ENCODE results near the gene SWAP70. TPM values are rescaled to one million over a fixed set of nuclear protein-coding genes. Genes with fewer than 3 reads are reported as not detected.
A peak's percentile ranks its signal among the peaks of the same experiment; 100 is the strongest.

SWAP70 gene
- total and polyA plus RNA-seq, 10 of the 15 experiments (the other 5 are each of a cell fraction or from before 2014, with no cell fraction given): 20.6 to 62.4 (median 41.7) TPM

GRCh38 chr11:9691865-9692264 is 28.0 kb downstream of the SWAP70 start:
- H3K4me2 ChIP-seq (ENCODE audit: control insufficient read depth, insufficient read depth): peak overlapping the region; percentile 41; the same call in 1 of the 2 replicates
- ChIA-PET RAD21 (ENCODE audit: unreplicated experiment) (interaction anchor here (0.6 to 2.7 kb wide), 12 partner anchors 8 to 526 kb away, joined by 3 to 12 read pairs (median 4); partner anchors contain the start of gene SWAP70), SMC1A (ENCODE audit: uncharacterized antibody, unreplicated experiment) (interaction anchor here (0.6 to 5.5 kb wide), 19 partner anchors 8 to 90 kb away, joined by 3 to 52 read pairs (median 4); no protein-coding TSS in a partner anchor), POLR2A (interaction anchor here (1.0 to 1.4 kb wide), 3 partner anchors 11 to 19 kb away, joined by 3 to 4 read pairs (median 4); no protein-coding TSS in a partner anchor), CTCF (interaction anchor here (0.8 to 5.4 kb wide), 11 partner anchors 9 to 119 kb away, joined by 3 to 26 read pairs (median 3); partner anchors contain the start of gene WEE1)
- no peaks in the 10 kb centered on the region; the same call in 2 of the 3 replicates for H3K9me3 ChIP-seq (replicated peaks; ENCODE audit: control insufficient read depth, insufficient read depth, low read length)
- H4K20me1 ChIP-seq (ENCODE audit: control insufficient read depth, insufficient read depth): no peaks in the 10 kb centered on the region
- in situ Hi-C loops (cut with MboI) (no loop called here), intact Hi-C loops (cut with micrococcal nuclease; ENCODE audit: unreplicated experiment) (loop anchor here (5.0 kb wide), 1 partner anchor 80 kb away; no protein-coding TSS in a partner anchor)
- no peaks in the 10 kb centered on the region for H3K27me3 ChIP-seq (replicated peaks in 1 of 2; ENCODE audit: control insufficient read depth in 2 of 2, insufficient read depth in 2 of 2, low read length in 1 of 2)
- DNase-seq (ENCODE audit: low read depth, low spot score) (no peak), ATAC-seq (peak; percentile 11; the same call in 1 of the 3 replicates), FAIRE-seq (no peak)
- peak overlapping the region; percentile 66; the same call in 1 of the 2 replicates for H3K27ac ChIP-seq (ENCODE audit: control insufficient read depth, insufficient read depth)
- peak; percentile 18; the same call in 1 of the 2 replicates for TF ChIP-seq MTA2 (IDR thresholded peaks at IDR 0.05; ENCODE audit: low read depth)
- TF ChIP-seq ATF3 (IDR thresholded peaks at IDR 0.05; ENCODE audit: borderline replicate concordance, extremely low read depth, low read depth, low read length): no peak
- peaks cover 46% of the 10 kb centered on the region for H3K4me1 ChIP-seq (ENCODE audit: control insufficient read depth, insufficient read depth, low read length)
- no TSS peak for BruUV-seq (replicated peaks)
- H3K9ac ChIP-seq (ENCODE audit: control insufficient read depth, insufficient read depth, low read length): no peak overlapping the region
- no peak overlapping the region for H3K4me3 ChIP-seq
- peaks cover 73% of the 10 kb centered on the region for H3K79me2 ChIP-seq (ENCODE audit: control insufficient read depth, insufficient read depth, low read length)
- H2AFZ ChIP-seq (ENCODE audit: control insufficient read depth, low read depth, low read length): no peak overlapping the region
- H3K36me3 ChIP-seq (ENCODE audit: control insufficient read depth in 2 of 2, insufficient read depth in 2 of 2, low read length in 1 of 2): peaks cover 0 to 16% of the 10 kb centered on the region in 2 experiments; a peak in 2 of 4 replicates

GRCh38 chr11:9692691-9693090 is 28.8 kb downstream of the SWAP70 start:
- Histone ChIP-seq H3K4me3 (no peak overlapping the region), H3K4me1 (ENCODE audit: control insufficient read depth, insufficient read depth, low read length) (peaks cover 41% of the 10 kb centered on the region), H3K27ac (ENCODE audit: control insufficient read depth, insufficient read depth) (peak overlapping the region; percentile 68), H3K79me2 (ENCODE audit: control insufficient read depth, insufficient read depth, low read length) (peaks cover 67% of the 10 kb centered on the region), H3K4me2 (ENCODE audit: control insufficient read depth, insufficient read depth) (peak overlapping the region; percentile 53), H3K36me3 (ENCODE audit: control insufficient read depth in 2 of 2, insufficient read depth in 2 of 2, low read length in 1 of 2) (peaks cover 0 to 16% of the 10 kb centered on the region in 2 experiments; a peak in 3 of 4 replicates), H4K20me1 (ENCODE audit: control insufficient read depth, insufficient read depth) (no peaks in the 10 kb centered on the region), H3K27me3 (replicated peaks in 1 of 2; ENCODE audit: control insufficient read depth in 2 of 2, insufficient read depth in 2 of 2, low read length in 1 of 2) (no peaks in the 10 kb centered on the region), H3K9ac (ENCODE audit: control insufficient read depth, insufficient read depth, low read length) (no peak overlapping the region), H3K9me3 (replicated peaks; ENCODE audit: control insufficient read depth, insufficient read depth, low read length) (no peaks in the 10 kb centered on the region; the same call in 2 of the 3 replicates), H2AFZ (ENCODE audit: control insufficient read depth, low read depth, low read length) (no peak overlapping the region)
- ATAC-seq (no peak), DNase-seq (ENCODE audit: low read depth, low spot score) (no peak), FAIRE-seq (no peak)
- POLR2A ChIA-PET: interaction anchor here (1.0 to 1.4 kb wide), 3 partner anchors 11 to 18 kb away, joined by 3 to 4 read pairs (median 4); no protein-coding TSS in a partner anchor
- RAD21 ChIA-PET (ENCODE audit: unreplicated experiment): interaction anchor here (1.0 to 2.7 kb wide), 7 partner anchors 9 to 91 kb away, joined by 3 to 12 read pairs (median 4); partner anchors contain the start of gene SWAP70
- SMC1A ChIA-PET (ENCODE audit: uncharacterized antibody, unreplicated experiment): interaction anchor here (0.8 to 5.5 kb wide), 16 partner anchors 13 to 91 kb away, joined by 3 to 52 read pairs (median 4); no protein-coding TSS in a partner anchor
- intact Hi-C loops (cut with micrococcal nuclease; ENCODE audit: unreplicated experiment) (loop anchor here (5.0 kb wide), 1 partner anchor 80 kb away; no protein-coding TSS in a partner anchor), in situ Hi-C loops (cut with MboI) (no loop called here)
- BruUV-seq (replicated peaks): no TSS peak
- CTCF ChIA-PET: interaction anchor here (0.7 to 5.4 kb wide), 10 partner anchors 9 to 158 kb away, joined by 3 to 26 read pairs (median 3); partner anchors contain the start of gene WEE1
- 2% methylated on average over 2 of the region's 2 CpGs for WGBS (ENCODE audit: insufficient coverage, insufficient replicate concordance, low lambda C conversion rate, missing lambda C conversion rate)
- TF ChIP-seq USF1 (IDR thresholded peaks at IDR 0.05; ENCODE audit: borderline replicate concordance, extremely low read length, insufficient read depth, low read depth, low read length) (no peak), SPI1 (IDR thresholded peaks at IDR 0.05; ENCODE audit: borderline replicate concordance, insufficient read depth, low read depth, low read length) (no peak), RBBP5 (conservative IDR thresholded peaks at IDR 0.05) (no peak), FOS (IDR thresholded peaks at IDR 0.05; ENCODE audit: borderline replicate concordance, extremely low read depth, insufficient read length) (no peak), MTA2 (IDR thresholded peaks at IDR 0.05; ENCODE audit: low read depth) (no peak), RELA (IDR thresholded peaks at IDR 0.05; ENCODE audit: borderline replicate concordance, partially characterized antibody) (no peak), SUZ12 (IDR thresholded peaks at IDR 0.05; ENCODE audit: unreplicated experiment) (no peak), ZNF217 (IDR thresholded peaks at IDR 0.05) (no peak), NR2C2 (IDR thresholded peaks at IDR 0.05; ENCODE audit: borderline replicate concordance, control insufficient read depth, insufficient read length, low read depth) (no peak), NFYA (IDR thresholded peaks at IDR 0.05; ENCODE audit: borderline replicate concordance, low read depth, low read length) (no peak), EZH2 (IDR thresholded peaks at IDR 0.05; ENCODE audit: borderline replicate concordance, control insufficient read depth, low read depth, low read length) (no peak), PAX5 (IDR thresholded peaks at IDR 0.05; ENCODE audit: borderline replicate concordance, low read depth, low read length) (no peak), POLR2AphosphoS2 (IDR thresholded peaks at IDR 0.05; ENCODE audit: low read depth, low read length) (no peak), NBN (IDR thresholded peaks at IDR 0.05) (no peak)

Measured in GM12878 (cell line).